Activated CD4-positive, alpha-beta T cell treated with anti-CD3 and anti-CD28 coated beads, Interleukin-2, Interleukin-6, amounts not matched to agents 100 ng/mL and 50 ng/mL, durations not matched to agents 16 hours and 8 hours (primary cell): Measurements from ENCODE around the gene PIK3R1.
A peak's percentile ranks its signal among the peaks of the same experiment; 100 is the strongest.

Source experiments
- DNase-seq: peaks from one replicate; pipeline ENCODE4 v3.0.0-alpha.2; 2020

The PIK3R1 gene

GRCh38 chr5:68303038-68303738, 87.6 kb downstream of the PIK3R1 start:
- DNase-seq = peak; percentile 21

- DNase-seq = no peak
Observed at GRCh38 chr5:68303754-68304420, 88.3 kb downstream of the PIK3R1 start.

GRCh38 chr5:68304421-68305052, 89.0 kb downstream of the PIK3R1 start:
- DNase-seq = peak; percentile 44

GRCh38 chr5:68305223-68305870, 89.8 kb downstream of the PIK3R1 start:
- DNase-seq = no peak

GRCh38 chr5:68306361-68307014, 90.9 kb downstream of the PIK3R1 start:
- DNase-seq = no peak

- DNase-seq = no peak
Observed at GRCh38 chr5:68313336-68313735, 97.8 kb downstream of the PIK3R1 start.

- DNase-seq = no peak
Observed at GRCh38 chr5:68314465-68314864, 98.9 kb downstream of the PIK3R1 start.

GRCh38 chr5:68315679-68316271, 100.2 kb downstream of the PIK3R1 start:
- peak; percentile 54 for DNase-seq

GRCh38 chr5:68316469-68316868, 100.9 kb downstream of the PIK3R1 start:
- no peak for DNase-seq

GRCh38 chr5:68317646-68318045, 102.1 kb downstream of the PIK3R1 start:
- DNase-seq = no peak

- no peak for DNase-seq
Observed at GRCh38 chr5:68318955-68319705, 103.6 kb downstream of the PIK3R1 start.

- no peak for DNase-seq
Observed at GRCh38 chr5:68319706-68320412, 104.3 kb downstream of the PIK3R1 start.

- no peak for DNase-seq
Observed at GRCh38 chr5:68320413-68320986, 104.9 kb downstream of the PIK3R1 start.

GRCh38 chr5:68325065-68325580, 109.6 kb downstream of the PIK3R1 start:
- no peak for DNase-seq

- DNase-seq = no peak
Observed at GRCh38 chr5:68329554-68330255, 114.1 kb downstream of the PIK3R1 start.

GRCh38 chr5:68330574-68330973, 115.0 kb downstream of the PIK3R1 start:
- DNase-seq = no peak

GRCh38 chr5:68331192-68332079, 115.9 kb downstream of the PIK3R1 start:
- DNase-seq = no peak

GRCh38 chr5:68332080-68332451, 116.5 kb downstream of the PIK3R1 start:
- DNase-seq = no peak

- no peak for DNase-seq
Observed at GRCh38 chr5:68332556-68332955, 117.0 kb downstream of the PIK3R1 start.
